Peyer's patch (tissue), 4 donors: ENCODE measurements around the gene ADGRF1.

Source experiments
- POLR2A ChIP-seq, 2 donors: fragments of 450-650 bp; IDR thresholded peaks; one replicate each; pipeline ENCODE4 v1.5.1; 2017; ENCODE audit warnings: antibody characterized with exemption in 2 of 2, mild to moderate bottlenecking in 2 of 2, moderate library complexity in 2 of 2
- TF ChIP-seq, protein P1 (sequence below), 6 experiments: fragments of 450-650 bp in 4 of 6; fragments of 200-600 bp in 2 of 6; sonication (generic) in 1 of 6; IDR thresholded peaks; one replicate each; pipeline ENCODE4 v1.5.1; 2017 to 2019; ENCODE audit warnings: antibody characterized with exemption in 6 of 6, mild to moderate bottlenecking in 3 of 6, moderate library complexity in 1 of 6

DNA sequence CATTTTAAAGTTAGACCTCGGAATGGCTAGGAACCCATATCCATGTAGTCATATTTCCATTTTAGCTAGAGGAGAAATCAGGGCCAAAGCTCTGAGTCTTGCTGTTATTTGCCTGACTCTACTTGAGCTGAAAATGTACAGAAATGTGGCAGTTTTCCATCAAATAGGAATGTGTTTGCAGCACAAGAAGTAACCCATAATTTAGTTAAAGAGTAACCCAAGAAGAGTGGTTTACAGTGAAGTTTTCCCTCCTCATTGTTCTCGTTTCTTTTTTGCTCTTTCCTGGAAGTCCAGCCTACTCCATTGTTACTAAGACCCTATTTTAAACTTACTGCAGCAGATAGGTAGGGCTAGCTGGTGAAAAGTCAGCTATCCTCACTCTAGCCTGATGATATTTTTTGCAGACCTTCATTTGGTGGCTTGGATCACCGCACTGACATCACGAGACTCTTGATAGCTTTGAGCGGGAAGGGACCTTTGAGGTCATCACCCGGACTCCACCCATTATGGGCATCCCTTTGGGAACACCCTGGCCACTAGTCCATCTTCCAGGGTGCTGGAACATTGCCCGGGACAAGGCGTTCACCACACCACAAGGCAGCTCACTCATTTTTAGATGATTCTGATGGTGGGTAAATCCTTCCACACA, 92.4 kb downstream of the ADGRF1 start:
- TF ChIP-seq, protein P1, sequence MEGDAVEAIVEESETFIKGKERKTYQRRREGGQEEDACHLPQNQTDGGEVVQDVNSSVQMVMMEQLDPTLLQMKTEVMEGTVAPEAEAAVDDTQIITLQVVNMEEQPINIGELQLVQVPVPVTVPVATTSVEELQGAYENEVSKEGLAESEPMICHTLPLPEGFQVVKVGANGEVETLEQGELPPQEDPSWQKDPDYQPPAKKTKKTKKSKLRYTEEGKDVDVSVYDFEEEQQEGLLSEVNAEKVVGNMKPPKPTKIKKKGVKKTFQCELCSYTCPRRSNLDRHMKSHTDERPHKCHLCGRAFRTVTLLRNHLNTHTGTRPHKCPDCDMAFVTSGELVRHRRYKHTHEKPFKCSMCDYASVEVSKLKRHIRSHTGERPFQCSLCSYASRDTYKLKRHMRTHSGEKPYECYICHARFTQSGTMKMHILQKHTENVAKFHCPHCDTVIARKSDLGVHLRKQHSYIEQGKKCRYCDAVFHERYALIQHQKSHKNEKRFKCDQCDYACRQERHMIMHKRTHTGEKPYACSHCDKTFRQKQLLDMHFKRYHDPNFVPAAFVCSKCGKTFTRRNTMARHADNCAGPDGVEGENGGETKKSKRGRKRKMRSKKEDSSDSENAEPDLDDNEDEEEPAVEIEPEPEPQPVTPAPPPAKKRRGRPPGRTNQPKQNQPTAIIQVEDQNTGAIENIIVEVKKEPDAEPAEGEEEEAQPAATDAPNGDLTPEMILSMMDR (IDR thresholded peaks at IDR 0.05): no peak
- TF ChIP-seq POLR2A (IDR thresholded peaks at IDR 0.05): no peak
